ENCODE results near the gene FAN1.

Gene FAN1

GRCh38 chr15:30962659-30963058 lies 58.9 kb downstream of the FAN1 start:
- no peaks in the 10 kb centered on the region for H3K27me3 ChIP-seq (ENCODE audit: control insufficient read depth in 1 of 2, insufficient read depth in 2 of 2, low read length in 2 of 2)
- no peak overlapping the region for H3K4me3 ChIP-seq (ENCODE audit: low read depth in 1 of 2, low read length in 2 of 2)
- no peaks in the 10 kb centered on the region for H3K9me3 ChIP-seq (ENCODE audit: low read length)
- H3K27ac ChIP-seq (ENCODE audit: low read depth, low read length) = no peak overlapping the region
- no peak overlapping the region for H3K9ac ChIP-seq (ENCODE audit: low read length)
- H3K4me1 ChIP-seq (ENCODE audit: insufficient read depth, low read length) = no peaks in the 10 kb centered on the region
- H3K36me3 ChIP-seq (ENCODE audit: insufficient read depth, low read length) = peaks cover 48% of the 10 kb centered on the region

GRCh38 chr15:30963681-30964080 lies 60.0 kb downstream of the FAN1 start:
- no peaks in the 10 kb centered on the region for H3K4me1 ChIP-seq (ENCODE audit: insufficient read depth, low read length)
- no peak overlapping the region for H3K27ac ChIP-seq (ENCODE audit: low read depth, low read length)
- peaks cover 38% of the 10 kb centered on the region for H3K36me3 ChIP-seq (ENCODE audit: insufficient read depth, low read length)
- H3K9ac ChIP-seq (ENCODE audit: low read length) = no peak overlapping the region
- H3K9me3 ChIP-seq (ENCODE audit: low read length) = no peaks in the 10 kb centered on the region
- H3K27me3 ChIP-seq (ENCODE audit: control insufficient read depth in 1 of 2, insufficient read depth in 2 of 2, low read length in 2 of 2) = no peaks in the 10 kb centered on the region
- no peak overlapping the region for H3K4me3 ChIP-seq (ENCODE audit: low read depth in 1 of 2, low read length in 2 of 2)

GRCh38 chr15:30969724-30970123 lies 66.0 kb downstream of the FAN1 start:
- H3K9me3 ChIP-seq (ENCODE audit: low read length) = no peaks in the 10 kb centered on the region
- H3K9ac ChIP-seq (ENCODE audit: low read length) = no peak overlapping the region
- H3K4me1 ChIP-seq (ENCODE audit: insufficient read depth, low read length) = no peaks in the 10 kb centered on the region
- no peak overlapping the region for H3K27ac ChIP-seq (ENCODE audit: low read depth, low read length)
- H3K4me3 ChIP-seq (ENCODE audit: low read depth in 1 of 2, low read length in 2 of 2) = no peak overlapping the region
- H3K36me3 ChIP-seq (ENCODE audit: insufficient read depth, low read length) = peaks cover 34% of the 10 kb centered on the region
- H3K27me3 ChIP-seq (ENCODE audit: control insufficient read depth in 1 of 2, insufficient read depth in 2 of 2, low read length in 2 of 2) = no peaks in the 10 kb centered on the region

GRCh38 chr15:30973379-30973778 lies 69.7 kb downstream of the FAN1 start:
- H3K36me3 ChIP-seq (ENCODE audit: insufficient read depth, low read length) = peaks cover 25% of the 10 kb centered on the region
- H3K4me3 ChIP-seq (ENCODE audit: low read depth in 1 of 2, low read length in 2 of 2) = no peak overlapping the region
- no peaks in the 10 kb centered on the region for H3K4me1 ChIP-seq (ENCODE audit: insufficient read depth, low read length)
- H3K27me3 ChIP-seq (ENCODE audit: control insufficient read depth in 1 of 2, insufficient read depth in 2 of 2, low read length in 2 of 2) = no peaks in the 10 kb centered on the region
- H3K9me3 ChIP-seq (ENCODE audit: low read length) = no peaks in the 10 kb centered on the region
- H3K9ac ChIP-seq (ENCODE audit: low read length) = no peak overlapping the region
- no peak overlapping the region for H3K27ac ChIP-seq (ENCODE audit: low read depth, low read length)

GRCh38 chr15:30974112-30974511 lies 70.4 kb downstream of the FAN1 start:
- H3K27me3 ChIP-seq (ENCODE audit: control insufficient read depth in 1 of 2, insufficient read depth in 2 of 2, low read length in 2 of 2) = no peaks in the 10 kb centered on the region
- H3K9ac ChIP-seq (ENCODE audit: low read length) = no peak overlapping the region
- no peak overlapping the region for H3K4me3 ChIP-seq (ENCODE audit: low read depth in 1 of 2, low read length in 2 of 2)
- H3K27ac ChIP-seq (ENCODE audit: low read depth, low read length) = no peak overlapping the region
- H3K36me3 ChIP-seq (ENCODE audit: insufficient read depth, low read length) = peaks cover 25% of the 10 kb centered on the region
- H3K9me3 ChIP-seq (ENCODE audit: low read length) = no peaks in the 10 kb centered on the region
- no peaks in the 10 kb centered on the region for H3K4me1 ChIP-seq (ENCODE audit: insufficient read depth, low read length)

GRCh38 chr15:30978328-30978727 lies 74.6 kb downstream of the FAN1 start:
- H3K27ac ChIP-seq (ENCODE audit: low read depth, low read length) = no peak overlapping the region
- H3K27me3 ChIP-seq (ENCODE audit: control insufficient read depth in 1 of 2, insufficient read depth in 2 of 2, low read length in 2 of 2) = no peaks in the 10 kb centered on the region
- no peak overlapping the region for H3K4me3 ChIP-seq (ENCODE audit: low read depth in 1 of 2, low read length in 2 of 2)
- H3K9ac ChIP-seq (ENCODE audit: low read length) = no peak overlapping the region
- H3K4me1 ChIP-seq (ENCODE audit: insufficient read depth, low read length) = peaks cover 5% of the 10 kb centered on the region
- peaks cover 12% of the 10 kb centered on the region for H3K36me3 ChIP-seq (ENCODE audit: insufficient read depth, low read length)
- no peaks in the 10 kb centered on the region for H3K9me3 ChIP-seq (ENCODE audit: low read length)

GRCh38 chr15:30979457-30979856 lies 75.7 kb downstream of the FAN1 start:
- Histone ChIP-seq H3K4me1 (ENCODE audit: insufficient read depth, low read length) (peaks cover 16% of the 10 kb centered on the region), H3K27me3 (ENCODE audit: control insufficient read depth in 1 of 2, insufficient read depth in 2 of 2, low read length in 2 of 2) (no peaks in the 10 kb centered on the region), H3K27ac (ENCODE audit: low read depth, low read length) (no peak overlapping the region), H3K9ac (ENCODE audit: low read length) (no peak overlapping the region), H3K4me3 (ENCODE audit: low read depth in 1 of 2, low read length in 2 of 2) (no peak overlapping the region), H3K36me3 (ENCODE audit: insufficient read depth, low read length) (peaks cover 6% of the 10 kb centered on the region), H3K9me3 (ENCODE audit: low read length) (no peaks in the 10 kb centered on the region)

- H3K4me1 ChIP-seq (ENCODE audit: insufficient read depth, low read length) = peaks cover 30% of the 10 kb centered on the region
- no peak overlapping the region for H3K9ac ChIP-seq (ENCODE audit: low read length)
- H3K9me3 ChIP-seq (ENCODE audit: low read length) = no peaks in the 10 kb centered on the region
- H3K4me3 ChIP-seq (ENCODE audit: low read depth in 1 of 2, low read length in 2 of 2) = no peak overlapping the region
- no peak overlapping the region for H3K27ac ChIP-seq (ENCODE audit: low read depth, low read length)
- no peaks in the 10 kb centered on the region for H3K27me3 ChIP-seq (ENCODE audit: control insufficient read depth in 1 of 2, insufficient read depth in 2 of 2, low read length in 2 of 2)
- peaks cover 8% of the 10 kb centered on the region for H3K36me3 ChIP-seq (ENCODE audit: insufficient read depth, low read length)
These were observed 80.4 kb downstream of the FAN1 start for GRCh38 chr15:30984118-30984517.

GRCh38 chr15:30984542-30984941 lies 80.8 kb downstream of the FAN1 start:
- Histone ChIP-seq H3K4me3 (ENCODE audit: low read depth in 1 of 2, low read length in 2 of 2) (peak overlapping the region in 1 of 2 donors; percentile 7), H3K27me3 (ENCODE audit: control insufficient read depth in 1 of 2, insufficient read depth in 2 of 2, low read length in 2 of 2) (no peaks in the 10 kb centered on the region), H3K9ac (ENCODE audit: low read length) (no peak overlapping the region), H3K9me3 (ENCODE audit: low read length) (no peaks in the 10 kb centered on the region), H3K4me1 (ENCODE audit: insufficient read depth, low read length) (peaks cover 33% of the 10 kb centered on the region), H3K27ac (ENCODE audit: low read depth, low read length) (no peak overlapping the region), H3K36me3 (ENCODE audit: insufficient read depth, low read length) (peaks cover 8% of the 10 kb centered on the region)

GRCh38 chr15:30985081-30985531 lies 81.4 kb downstream of the FAN1 start:
- Histone ChIP-seq H3K9me3 (ENCODE audit: low read length) (no peaks in the 10 kb centered on the region), H3K4me3 (ENCODE audit: low read depth in 1 of 2, low read length in 2 of 2) (peak overlapping the region in 1 of 2 donors; percentile 7), H3K27ac (ENCODE audit: low read depth, low read length) (no peak overlapping the region), H3K27me3 (ENCODE audit: control insufficient read depth in 1 of 2, insufficient read depth in 2 of 2, low read length in 2 of 2) (no peaks in the 10 kb centered on the region), H3K36me3 (ENCODE audit: insufficient read depth, low read length) (peaks cover 8% of the 10 kb centered on the region), H3K9ac (ENCODE audit: low read length) (no peak overlapping the region), H3K4me1 (ENCODE audit: insufficient read depth, low read length) (peaks cover 38% of the 10 kb centered on the region)

- no peaks in the 10 kb centered on the region for H3K27me3 ChIP-seq (ENCODE audit: control insufficient read depth in 1 of 2, insufficient read depth in 2 of 2, low read length in 2 of 2)
- H3K27ac ChIP-seq (ENCODE audit: low read depth, low read length) = no peak overlapping the region
- no peaks in the 10 kb centered on the region for H3K9me3 ChIP-seq (ENCODE audit: low read length)
- H3K9ac ChIP-seq (ENCODE audit: low read length) = peak overlapping the region; percentile 79
- H3K36me3 ChIP-seq (ENCODE audit: insufficient read depth, low read length) = peaks cover 8% of the 10 kb centered on the region
- peaks cover 22% of the 10 kb centered on the region for H3K4me1 ChIP-seq (ENCODE audit: insufficient read depth, low read length)
- H3K4me3 ChIP-seq (ENCODE audit: low read depth in 1 of 2, low read length in 2 of 2) = peak overlapping the region in 1 of 2 donors; percentile 91
These were observed 86.3 kb downstream of the FAN1 start for GRCh38 chr15:30990036-30990435.

GRCh38 chr15:30990446-30991254 lies 86.9 kb downstream of the FAN1 start:
- peak overlapping the region; percentile 92 for H3K27ac ChIP-seq (ENCODE audit: low read depth, low read length)
- peaks cover 6% of the 10 kb centered on the region for H3K36me3 ChIP-seq (ENCODE audit: insufficient read depth, low read length)
- H3K27me3 ChIP-seq (ENCODE audit: control insufficient read depth in 1 of 2, insufficient read depth in 2 of 2, low read length in 2 of 2) = no peaks in the 10 kb centered on the region
- peak overlapping the region; percentile 79 for H3K9ac ChIP-seq (ENCODE audit: low read length)
- H3K9me3 ChIP-seq (ENCODE audit: low read length) = no peaks in the 10 kb centered on the region
- H3K4me1 ChIP-seq (ENCODE audit: insufficient read depth, low read length) = peaks cover 16% of the 10 kb centered on the region
- H3K4me3 ChIP-seq (ENCODE audit: low read depth in 1 of 2, low read length in 2 of 2) = peak overlapping the region; percentile 91 to 96
